Measurements from ENCODE around the gene CMTM5.

DNA sequence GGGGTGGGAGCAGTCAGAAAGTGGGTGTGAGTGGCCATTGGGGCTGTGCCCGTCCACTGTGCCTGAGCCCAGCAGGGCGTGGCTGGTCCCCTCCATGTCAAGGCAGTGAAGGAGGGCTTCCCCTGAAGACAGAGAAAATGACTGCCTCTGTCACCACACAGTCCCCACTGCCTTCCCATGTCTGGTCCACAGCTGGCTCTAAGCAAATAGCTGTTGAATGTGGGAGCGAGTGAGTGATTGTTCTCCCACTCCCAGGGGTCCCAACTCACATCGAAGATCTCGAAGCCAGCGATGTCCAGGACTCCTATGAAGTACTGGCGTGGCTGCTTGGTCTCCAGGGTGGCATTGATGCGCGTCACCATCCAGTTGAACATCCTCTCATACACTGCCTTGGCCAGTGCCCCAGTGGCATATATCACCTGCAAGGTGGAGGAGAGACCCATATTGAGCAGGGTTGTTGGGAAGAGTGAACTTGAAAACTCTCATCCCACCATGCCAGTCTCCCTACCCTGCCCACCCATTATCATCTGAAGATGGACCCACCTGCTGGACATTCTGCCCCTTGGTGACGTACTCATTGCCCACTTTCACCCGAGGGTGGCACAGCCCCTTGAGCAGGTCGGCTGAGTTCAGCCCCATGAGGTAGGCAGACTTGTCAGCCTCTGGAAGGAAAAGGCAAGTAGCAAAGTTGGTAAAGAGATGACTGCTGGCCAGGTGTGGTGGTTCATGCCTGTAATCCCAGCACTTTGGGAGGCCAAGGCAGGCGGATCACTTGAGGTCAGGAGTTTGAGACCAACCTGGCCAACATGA is 52.0 kb downstream of the CMTM5 start:
- TF ChIP-seq POLR2A (IDR thresholded peaks at IDR 0.05; ENCODE audit: extremely low read depth, insufficient read length), result no peak
- TF ChIP-seq, protein P1, sequence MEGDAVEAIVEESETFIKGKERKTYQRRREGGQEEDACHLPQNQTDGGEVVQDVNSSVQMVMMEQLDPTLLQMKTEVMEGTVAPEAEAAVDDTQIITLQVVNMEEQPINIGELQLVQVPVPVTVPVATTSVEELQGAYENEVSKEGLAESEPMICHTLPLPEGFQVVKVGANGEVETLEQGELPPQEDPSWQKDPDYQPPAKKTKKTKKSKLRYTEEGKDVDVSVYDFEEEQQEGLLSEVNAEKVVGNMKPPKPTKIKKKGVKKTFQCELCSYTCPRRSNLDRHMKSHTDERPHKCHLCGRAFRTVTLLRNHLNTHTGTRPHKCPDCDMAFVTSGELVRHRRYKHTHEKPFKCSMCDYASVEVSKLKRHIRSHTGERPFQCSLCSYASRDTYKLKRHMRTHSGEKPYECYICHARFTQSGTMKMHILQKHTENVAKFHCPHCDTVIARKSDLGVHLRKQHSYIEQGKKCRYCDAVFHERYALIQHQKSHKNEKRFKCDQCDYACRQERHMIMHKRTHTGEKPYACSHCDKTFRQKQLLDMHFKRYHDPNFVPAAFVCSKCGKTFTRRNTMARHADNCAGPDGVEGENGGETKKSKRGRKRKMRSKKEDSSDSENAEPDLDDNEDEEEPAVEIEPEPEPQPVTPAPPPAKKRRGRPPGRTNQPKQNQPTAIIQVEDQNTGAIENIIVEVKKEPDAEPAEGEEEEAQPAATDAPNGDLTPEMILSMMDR (IDR thresholded peaks at IDR 0.05; ENCODE audit: low read depth, low read length), result no peak
- TF ChIP-seq, protein P2, sequence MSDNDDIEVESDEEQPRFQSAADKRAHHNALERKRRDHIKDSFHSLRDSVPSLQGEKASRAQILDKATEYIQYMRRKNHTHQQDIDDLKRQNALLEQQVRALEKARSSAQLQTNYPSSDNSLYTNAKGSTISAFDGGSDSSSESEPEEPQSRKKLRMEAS (IDR thresholded peaks at IDR 0.05; ENCODE audit: low read depth, low read length), result no peak
- TF ChIP-seq MYC (IDR thresholded peaks at IDR 0.05; ENCODE audit: low read depth, low read length), result no peak
